ENCODE measurements around the gene ATP2C2.

- TF ChIP-seq CTCF (conservative IDR thresholded peaks at IDR 0.05; ENCODE audit: low read depth, low read length) (no peak), EZH2 (IDR thresholded peaks at IDR 0.05; ENCODE audit: borderline replicate concordance, low read depth, low read length, poor library complexity, severe bottlenecking) (no peak)
Measured at GRCh38 chr16:84371553-84371865, 3.2 kb downstream of the ATP2C2 start.
